HG03039 (cell line): ENCODE data around the gene MAP3K14.

Source experiments
- ATAC-seq: cut with Tn5 transposase; IDR thresholded peaks from one replicate; pipeline ENCODE4 v1.9.1; 2021; ENCODE audit warnings: mild to moderate bottlenecking, moderate library complexity; ENCODE audit not compliant: unreplicated experiment

The MAP3K14 gene

GRCh38 chr17:45284176-45285140 lies 32.4 kb downstream of the MAP3K14 start:
- ATAC-seq: no peak

- no peak for ATAC-seq
These were observed 33.1 kb downstream of the MAP3K14 start for GRCh38 chr17:45283711-45284110.

GRCh38 chr17:45282683-45283644 lies 33.9 kb downstream of the MAP3K14 start:
- no peak for ATAC-seq

GRCh38 chr17:45279898-45280297 lies 36.9 kb downstream of the MAP3K14 start:
- ATAC-seq: no peak

- ATAC-seq: no peak
These were observed 38.8 kb downstream of the MAP3K14 start for GRCh38 chr17:45277992-45278391.

- no peak for ATAC-seq
These were observed 39.5 kb downstream of the MAP3K14 start for GRCh38 chr17:45277216-45277849.

GRCh38 chr17:45276031-45276430 lies 40.8 kb downstream of the MAP3K14 start:
- no peak for ATAC-seq

GRCh38 chr17:45274033-45274432 lies 42.8 kb downstream of the MAP3K14 start:
- ATAC-seq: no peak

GRCh38 chr17:45273551-45273957 lies 43.3 kb downstream of the MAP3K14 start:
- no peak for ATAC-seq

- no peak for ATAC-seq
These were observed 45.2 kb downstream of the MAP3K14 start for GRCh38 chr17:45271603-45272002.

- no peak for ATAC-seq
These were observed 45.9 kb downstream of the MAP3K14 start for GRCh38 chr17:45270828-45271418.

- ATAC-seq: no peak
These were observed 46.9 kb downstream of the MAP3K14 start for GRCh38 chr17:45269912-45270311.

- ATAC-seq: no peak
These were observed 49.3 kb downstream of the MAP3K14 start for GRCh38 chr17:45267436-45268055.

GRCh38 chr17:45266372-45266926 lies 50.4 kb downstream of the MAP3K14 start:
- ATAC-seq: no peak

GRCh38 chr17:45265821-45266220 lies 51.0 kb downstream of the MAP3K14 start:
- no peak for ATAC-seq

- ATAC-seq: no peak
These were observed 51.8 kb downstream of the MAP3K14 start for GRCh38 chr17:45264988-45265387.

- no peak for ATAC-seq
These were observed 52.4 kb downstream of the MAP3K14 start for GRCh38 chr17:45264430-45264829.

- ATAC-seq: no peak
These were observed 53.4 kb downstream of the MAP3K14 start for GRCh38 chr17:45263477-45263860.

GRCh38 chr17:45262516-45263476 lies 54.0 kb downstream of the MAP3K14 start:
- no peak for ATAC-seq
